ENCODE results near the gene NEB. TPM values are rescaled to one million over a fixed set of nuclear protein-coding genes. Genes with fewer than 3 reads are reported as not detected.

NEB gene
- polyA plus RNA-seq, 1 experiment, result 0.14 TPM

DNA sequence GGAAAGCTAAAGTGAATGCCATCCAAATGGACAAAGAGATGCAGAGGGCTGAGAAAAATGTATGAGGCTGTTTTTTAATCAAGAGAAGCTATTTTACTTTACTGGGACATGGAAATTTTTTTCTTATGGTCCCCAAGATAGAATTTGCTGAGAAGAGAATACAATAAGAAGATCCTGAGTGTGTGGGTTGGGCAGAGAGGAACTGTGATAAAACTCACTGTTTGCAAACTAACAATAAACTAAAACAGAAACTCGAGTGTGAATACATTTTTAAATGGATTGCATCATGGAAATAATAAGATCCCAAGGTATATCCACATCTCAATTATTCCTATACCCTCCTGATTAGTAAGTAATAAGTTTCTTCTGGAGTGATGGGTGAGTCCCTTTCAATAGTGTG, 4.4 kb downstream of the NEB start:
- ChIA-PET CTCF (interaction anchor here (1.0 kb wide), 1 partner anchor 296 kb away, joined by 3 read pairs; no protein-coding TSS in a partner anchor), POLR2A (no interaction called here)
- no peak overlapping the region for H3K4me3 ChIP-seq (ENCODE audit: low read depth, low read length)
- H3K27me3 ChIP-seq (ENCODE audit: control insufficient read depth, insufficient read depth, low read length), result peaks cover 2% of the 10 kb centered on the region
- DNase-seq (ENCODE audit: low read depth, low spot score), result no peak
- H3K9me3 ChIP-seq (ENCODE audit: control insufficient read depth, insufficient read depth, low read length), result no peaks in the 10 kb centered on the region
- TF ChIP-seq CTCF (IDR thresholded peaks at IDR 0.05; ENCODE audit: low read depth, low read length), result no peak
- H3K27ac ChIP-seq (ENCODE audit: low read depth, low read length), result no peak overlapping the region

DNA sequence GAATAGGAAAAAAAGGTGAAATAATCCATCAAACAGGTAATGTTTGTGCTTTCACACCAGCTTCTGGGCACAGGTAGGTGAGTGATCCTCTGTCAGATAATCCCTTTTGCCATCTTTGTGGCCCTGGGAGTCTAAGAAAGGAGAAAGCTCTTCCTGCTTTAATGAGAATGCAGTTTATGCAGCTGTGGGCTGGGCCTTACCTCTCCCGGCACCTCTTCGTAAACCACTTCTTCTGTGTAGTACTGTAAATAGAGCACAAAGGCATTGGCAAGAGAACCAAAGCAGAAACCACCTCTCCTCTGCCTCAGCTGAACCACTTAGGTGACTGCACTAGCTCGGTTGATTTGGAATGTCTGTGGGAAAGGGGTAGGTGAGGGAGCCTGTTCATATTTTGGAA, 4.9 kb downstream of the NEB start:
- Histone ChIP-seq H3K27me3 (ENCODE audit: control insufficient read depth, insufficient read depth, low read length) (peaks cover 2% of the 10 kb centered on the region), H3K27ac (ENCODE audit: low read depth, low read length) (no peak overlapping the region), H3K9me3 (ENCODE audit: control insufficient read depth, insufficient read depth, low read length) (no peaks in the 10 kb centered on the region), H3K4me3 (ENCODE audit: low read depth, low read length) (no peak overlapping the region)
- DNase-seq (ENCODE audit: low read depth, low spot score), result no peak
- no peak for TF ChIP-seq CTCF (IDR thresholded peaks at IDR 0.05; ENCODE audit: low read depth, low read length)
- CTCF ChIA-PET, result interaction anchor here (1.0 kb wide), 1 partner anchor 297 kb away, joined by 3 read pairs; no protein-coding TSS in a partner anchor
- POLR2A ChIA-PET, result no interaction called here

DNA sequence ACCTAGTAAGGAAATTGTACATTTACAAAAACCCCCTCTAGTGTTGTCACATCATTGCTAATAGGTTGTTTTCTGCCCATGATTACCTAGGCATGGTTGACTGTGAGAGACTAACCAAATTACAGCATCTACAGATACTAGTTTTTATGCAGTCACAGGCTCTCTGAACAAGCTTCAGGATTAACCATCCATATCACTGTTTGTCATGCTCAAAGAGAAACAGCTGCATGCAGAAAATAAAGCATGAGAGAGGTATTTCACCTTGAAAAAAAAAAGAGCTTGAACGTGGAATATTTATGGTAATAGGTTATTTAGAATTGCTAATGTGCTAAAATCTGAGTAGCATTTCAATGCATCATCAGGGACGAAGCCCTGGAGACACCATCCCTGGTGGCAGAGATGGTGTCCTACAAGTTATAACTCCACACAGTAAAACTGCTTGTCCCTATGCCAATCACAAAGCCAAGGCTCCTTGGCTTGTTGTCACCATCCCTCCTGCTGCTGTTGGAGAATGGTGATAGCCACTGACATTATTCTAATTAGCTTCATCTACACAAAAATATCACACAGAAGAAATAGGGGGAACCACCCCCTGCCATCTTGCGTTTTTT, 5.4 kb downstream of the NEB start:
- peaks cover 2% of the 10 kb centered on the region for H3K27me3 ChIP-seq (ENCODE audit: control insufficient read depth, insufficient read depth, low read length)
- no peak overlapping the region for H3K27ac ChIP-seq (ENCODE audit: low read depth, low read length)
- DNase-seq (ENCODE audit: low read depth, low spot score), result no peak
- CTCF ChIA-PET, result interaction anchor here (0.6 to 1.0 kb wide), 2 partner anchors 75 to 297 kb away, joined by 3 read pairs; no protein-coding TSS in a partner anchor
- POLR2A ChIA-PET, result no interaction called here
- H3K4me3 ChIP-seq (ENCODE audit: low read depth, low read length), result no peak overlapping the region
- no peak for TF ChIP-seq CTCF (IDR thresholded peaks at IDR 0.05; ENCODE audit: low read depth, low read length)
- no peaks in the 10 kb centered on the region for H3K9me3 ChIP-seq (ENCODE audit: control insufficient read depth, insufficient read depth, low read length)

DNA sequence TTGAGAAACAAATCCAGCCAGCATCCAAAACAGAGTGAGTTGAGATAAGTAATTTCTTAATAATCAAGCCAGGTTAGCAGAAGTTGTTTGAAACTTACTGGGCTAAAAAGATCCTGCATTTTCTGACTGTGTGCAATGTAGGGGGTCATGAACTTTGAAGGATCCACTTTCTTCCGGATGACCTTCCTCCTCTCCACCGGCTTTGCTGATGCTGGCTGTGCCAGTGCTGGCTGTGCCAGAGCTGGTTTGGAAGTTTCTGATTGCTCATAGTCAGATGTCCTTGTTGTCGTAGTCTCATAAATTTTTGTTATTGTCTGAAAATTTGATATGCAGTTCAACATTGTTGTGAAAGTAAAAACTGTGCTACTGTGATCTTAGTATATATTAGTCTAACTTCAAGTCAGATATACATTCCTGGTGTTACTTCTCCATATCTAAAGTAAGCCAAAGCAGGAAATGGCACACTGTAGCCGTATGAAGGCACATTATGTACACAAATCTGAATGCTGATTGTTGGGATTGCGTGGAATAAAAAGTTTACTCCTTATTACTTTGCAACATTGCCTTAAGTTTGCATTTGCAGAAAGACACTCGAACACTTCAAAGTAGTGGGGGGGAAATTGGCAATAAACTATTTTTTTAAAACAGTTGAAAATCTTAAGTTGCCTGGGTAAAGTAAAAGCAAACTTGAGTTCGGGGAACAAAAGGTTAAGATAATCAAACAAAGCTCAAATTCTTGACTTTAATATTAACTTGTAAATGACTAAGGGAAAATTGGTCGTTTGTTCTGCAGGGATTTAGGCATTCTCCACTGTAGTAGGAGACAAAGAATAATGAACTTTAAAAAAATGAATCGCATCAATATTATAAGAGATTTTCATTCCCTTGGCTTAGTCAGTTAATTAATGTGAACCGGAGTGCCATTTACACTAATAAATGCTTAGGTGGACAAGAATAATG, 6.4 kb downstream of the NEB start:
- no peak overlapping the region for H3K4me3 ChIP-seq (ENCODE audit: low read depth, low read length)
- peaks cover 2% of the 10 kb centered on the region for H3K27me3 ChIP-seq (ENCODE audit: control insufficient read depth, insufficient read depth, low read length)
- ChIA-PET POLR2A (no interaction called here), CTCF (interaction anchor here (0.6 kb wide), 1 partner anchor 74 kb away, joined by 3 read pairs; no protein-coding TSS in a partner anchor)
- no peak overlapping the region for H3K27ac ChIP-seq (ENCODE audit: low read depth, low read length)
- DNase-seq (ENCODE audit: low read depth, low spot score), result no peak
- H3K9me3 ChIP-seq (ENCODE audit: control insufficient read depth, insufficient read depth, low read length), result no peaks in the 10 kb centered on the region
- TF ChIP-seq CTCF (IDR thresholded peaks at IDR 0.05; ENCODE audit: low read depth, low read length), result no peak

DNA sequence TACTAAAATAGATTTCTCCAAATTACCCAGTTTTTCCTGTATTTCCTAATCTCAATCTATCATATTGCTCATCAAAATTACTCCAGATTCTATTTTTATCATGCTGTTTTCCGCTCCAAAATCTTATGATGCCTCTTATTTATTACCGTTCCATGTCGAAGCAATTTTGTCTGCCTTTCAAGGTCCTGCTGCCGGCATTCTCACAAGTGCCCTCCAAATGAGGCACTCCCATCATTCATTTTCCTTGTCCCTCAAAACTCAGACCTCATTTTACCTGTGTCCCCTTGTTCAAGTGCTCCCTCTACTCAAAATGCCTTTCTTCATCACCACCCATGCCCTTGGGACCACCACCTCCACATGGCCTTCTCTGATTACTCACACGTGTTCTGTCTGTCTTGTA, 13.1 kb downstream of the NEB start:
- Histone ChIP-seq H3K27me3 (ENCODE audit: control insufficient read depth, insufficient read depth, low read length) (no peaks in the 10 kb centered on the region), H3K27ac (ENCODE audit: low read depth, low read length) (no peak overlapping the region), H3K9me3 (ENCODE audit: control insufficient read depth, insufficient read depth, low read length) (no peaks in the 10 kb centered on the region), H3K4me3 (ENCODE audit: low read depth, low read length) (no peak overlapping the region)
- CTCF ChIA-PET, result no interaction called here
- no peak for TF ChIP-seq CTCF (IDR thresholded peaks at IDR 0.05; ENCODE audit: low read depth, low read length)
- POLR2A ChIA-PET, result no interaction called here
- DNase-seq (ENCODE audit: low read depth, low spot score), result no peak

Data from AG04450 (cell line).